Germinal center (tissue), 1 donor: ENCODE data around the gene CTNNA2.

Experiments
- DNase-seq: peaks from one replicate; pipeline ENCODE4 v3.0.0; 2012; ENCODE audit warnings: mixed read lengths, low spot score

CTNNA2 gene

DNA sequence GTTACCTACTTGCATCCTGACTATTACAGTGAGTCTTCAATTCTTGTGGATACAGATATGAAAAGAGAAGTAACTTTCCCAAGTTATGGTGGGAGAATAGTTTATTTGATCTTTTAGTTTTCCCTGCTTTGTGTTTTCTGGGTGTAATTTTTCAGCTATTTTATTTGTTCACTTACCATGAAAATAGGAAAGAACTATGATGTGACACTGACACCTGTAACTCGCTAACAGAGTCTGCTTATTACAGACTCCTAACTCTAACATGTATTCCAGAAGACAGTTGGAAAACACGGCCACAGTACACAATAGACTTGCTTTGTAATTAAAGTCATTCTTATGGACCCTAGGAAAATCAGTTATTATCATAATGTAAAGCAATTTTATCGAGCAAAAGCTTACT lies 468.5 kb downstream of the CTNNA2 start:
- no peak for DNase-seq

DNA sequence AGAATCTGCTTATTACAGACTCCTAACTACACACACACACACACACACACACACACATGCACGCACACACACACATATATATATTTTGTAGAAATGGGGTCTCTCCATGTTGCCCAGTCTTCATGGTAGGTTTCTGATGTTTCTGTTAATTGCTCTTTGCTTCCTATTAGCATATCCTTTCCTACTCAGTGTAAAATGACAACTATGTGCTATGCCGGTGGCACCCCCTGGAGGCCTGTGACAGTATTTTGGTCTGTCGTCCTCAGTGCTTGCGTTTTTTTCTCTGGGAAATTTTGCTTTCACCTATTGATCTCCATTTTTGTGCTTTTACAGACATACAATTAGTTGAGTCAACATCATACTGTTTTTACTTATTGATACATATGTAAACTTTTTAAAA lies 469.6 kb downstream of the CTNNA2 start:
- no peak for DNase-seq

DNA sequence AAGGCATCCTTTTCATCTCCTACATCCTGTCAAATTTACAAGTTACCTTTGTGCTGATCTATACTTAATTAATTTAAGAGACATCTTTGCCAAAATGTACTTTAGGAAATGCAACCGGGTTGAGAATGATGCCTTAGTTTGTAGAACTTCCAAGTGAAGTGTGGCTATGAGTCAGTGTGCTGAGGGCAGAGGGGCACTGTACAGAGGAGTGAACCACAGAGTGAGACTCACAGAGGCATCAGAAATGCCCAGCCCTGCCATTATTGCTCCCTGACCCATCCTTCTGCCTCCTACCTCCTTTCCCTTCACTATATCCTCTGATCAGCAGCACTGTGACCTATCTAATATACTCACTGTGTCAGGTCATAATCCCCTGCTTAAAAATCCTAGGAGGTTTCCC lies 471.6 kb downstream of the CTNNA2 start:
- DNase-seq, result no peak

DNA sequence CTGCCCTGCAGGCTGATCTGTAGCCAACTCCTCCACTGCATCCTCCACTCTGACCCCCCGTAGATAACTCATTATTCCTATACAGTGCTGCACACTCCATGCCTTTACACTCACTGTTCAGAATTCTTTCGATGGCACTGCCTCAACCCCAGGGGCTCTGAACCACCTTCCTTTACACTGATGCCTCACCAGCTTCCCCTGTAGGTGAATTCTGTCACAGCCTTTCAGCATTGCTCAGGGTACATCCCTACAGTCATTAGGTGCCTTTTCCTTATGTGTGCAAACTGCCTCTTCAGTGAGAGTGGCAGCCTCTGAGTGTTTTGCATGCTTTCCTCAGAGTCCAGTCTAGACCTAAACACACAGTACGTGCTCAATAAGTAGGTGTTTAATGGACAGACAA lies 472.3 kb downstream of the CTNNA2 start:
- DNase-seq, result no peak

DNA sequence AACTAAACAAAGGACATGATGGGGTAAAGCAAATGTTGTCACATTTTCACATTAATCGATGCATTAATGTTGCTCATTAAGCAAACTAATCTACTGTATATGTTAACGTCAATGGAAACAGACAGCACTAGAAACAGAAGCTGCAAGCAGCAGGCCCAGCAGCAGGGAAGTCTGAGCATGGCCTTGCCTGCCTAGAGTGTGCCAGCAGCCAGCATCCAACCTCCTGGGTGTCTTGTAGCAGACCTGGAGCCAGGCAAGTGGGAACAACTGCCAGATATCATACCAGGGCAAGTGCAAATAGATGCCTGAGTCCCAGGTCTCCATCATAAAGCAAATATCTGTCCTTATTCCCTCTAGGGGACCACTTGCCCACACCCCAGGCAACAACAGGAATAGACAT lies 472.7 kb downstream of the CTNNA2 start:
- DNase-seq, result no peak

DNA sequence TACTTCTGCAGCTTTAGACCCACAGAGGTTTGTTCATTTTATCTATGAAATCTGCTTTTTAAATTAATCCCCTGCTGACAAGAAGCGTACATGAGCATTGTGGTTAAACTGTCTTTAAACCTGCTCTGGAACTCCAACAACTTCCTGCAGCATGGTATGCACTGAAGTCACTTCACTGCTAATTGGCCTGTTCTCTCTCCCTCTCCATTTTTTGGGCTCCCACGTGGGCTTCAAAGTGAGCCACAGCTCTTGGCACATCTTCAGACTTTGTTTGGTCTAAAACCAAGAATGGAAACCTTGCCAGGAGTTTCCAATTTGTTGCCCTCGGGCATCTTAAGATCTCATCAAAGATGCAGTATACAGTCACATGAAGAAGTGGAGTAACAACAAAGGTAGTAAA lies 480.3 kb downstream of the CTNNA2 start:
- no peak for DNase-seq

DNA sequence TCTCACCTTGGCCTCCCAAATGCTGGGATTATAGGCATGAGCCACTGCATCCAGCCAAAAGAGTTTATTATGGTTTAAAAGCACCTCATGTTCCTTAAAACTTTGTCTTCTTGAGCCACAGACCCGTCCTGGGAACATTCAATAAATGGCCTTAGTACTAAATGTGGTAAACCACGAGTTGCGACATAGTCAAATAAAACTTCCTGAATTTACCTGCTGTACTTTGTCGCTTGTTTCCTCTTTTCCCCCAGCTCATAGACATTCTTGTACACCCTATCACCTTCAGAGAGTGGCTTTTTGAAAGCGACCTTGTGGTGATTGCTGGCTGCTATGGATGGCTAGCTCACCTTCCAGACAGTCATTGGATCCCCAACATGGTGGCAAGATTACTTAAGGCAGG lies 481.3 kb downstream of the CTNNA2 start:
- no peak for DNase-seq

DNA sequence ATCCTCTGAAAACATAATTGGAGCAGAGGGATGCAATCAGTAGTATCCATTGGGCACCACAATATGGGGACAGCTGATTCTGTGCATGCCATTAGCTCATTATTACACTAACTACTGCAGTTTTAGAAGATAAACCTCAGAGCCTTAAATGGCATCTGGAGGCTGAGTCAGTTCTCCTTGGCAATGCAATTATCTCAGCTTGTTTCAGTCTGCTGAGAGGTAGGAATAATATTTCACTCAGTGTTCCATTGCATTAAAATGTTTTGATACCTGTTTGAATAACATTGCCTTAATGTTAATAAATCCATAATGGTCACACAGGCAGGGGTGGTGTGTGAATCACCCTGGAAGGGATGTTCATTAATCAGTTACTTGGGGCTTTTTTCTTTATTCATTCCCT lies 482.1 kb downstream of the CTNNA2 start:
- DNase-seq, result no peak

DNA sequence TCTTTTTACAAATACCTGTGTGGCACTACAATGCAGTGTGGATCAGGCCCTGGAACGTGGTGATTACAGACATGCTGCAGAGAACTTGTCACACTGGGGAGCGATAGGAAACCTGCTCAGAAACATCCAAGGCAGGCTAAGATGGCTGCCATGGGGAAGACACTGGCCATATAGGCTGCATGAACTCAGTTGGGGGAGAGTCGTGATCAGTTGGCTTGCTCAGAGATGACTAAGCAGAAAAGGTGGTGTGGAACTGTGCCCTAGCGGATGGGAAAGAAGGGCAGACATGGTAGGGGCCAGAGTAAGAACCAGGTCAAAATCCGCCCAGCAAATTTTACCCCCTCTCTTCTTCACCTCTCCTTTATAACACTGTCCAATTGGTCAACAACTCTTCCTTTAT lies 483.9 kb downstream of the CTNNA2 start:
- no peak for DNase-seq

DNA sequence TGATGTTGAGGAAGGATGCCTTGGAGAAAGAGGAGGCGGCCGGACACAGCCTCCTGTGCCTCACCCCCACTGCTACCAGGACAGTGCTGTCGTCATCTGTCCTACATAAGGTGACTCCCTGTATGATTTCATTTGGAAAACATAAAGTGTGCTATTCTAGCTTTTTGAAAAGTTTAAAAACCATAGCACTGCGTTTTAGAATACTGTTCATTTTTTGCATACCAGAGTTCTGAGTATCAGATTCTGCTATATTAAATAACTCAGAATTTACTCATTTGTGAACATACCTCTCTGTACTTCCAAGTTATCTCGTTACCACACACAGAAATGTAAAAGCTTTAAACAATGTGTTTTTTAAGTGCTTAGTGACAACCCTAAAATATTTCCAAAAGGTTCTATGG lies 488.9 kb downstream of the CTNNA2 start:
- DNase-seq, result no peak

DNA sequence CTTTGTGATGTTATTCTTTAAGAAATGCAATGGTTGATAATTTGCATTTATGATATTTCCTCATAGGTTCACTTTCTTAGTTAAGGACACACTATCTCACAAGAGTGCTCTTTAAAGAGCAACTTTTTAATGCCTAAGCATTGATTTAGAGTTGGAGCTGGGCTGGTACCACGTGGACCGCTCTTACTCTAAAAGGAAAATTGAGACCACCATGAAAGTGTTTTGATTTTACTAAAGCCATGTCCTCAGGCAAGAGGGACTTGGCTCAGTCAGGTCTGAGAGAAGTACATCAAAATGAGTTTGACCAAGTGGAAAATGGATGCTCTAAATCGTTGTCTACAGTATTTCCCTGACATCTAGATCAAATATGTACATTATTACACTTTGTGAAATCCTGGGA lies 489.3 kb downstream of the CTNNA2 start:
- DNase-seq, result no peak

DNA sequence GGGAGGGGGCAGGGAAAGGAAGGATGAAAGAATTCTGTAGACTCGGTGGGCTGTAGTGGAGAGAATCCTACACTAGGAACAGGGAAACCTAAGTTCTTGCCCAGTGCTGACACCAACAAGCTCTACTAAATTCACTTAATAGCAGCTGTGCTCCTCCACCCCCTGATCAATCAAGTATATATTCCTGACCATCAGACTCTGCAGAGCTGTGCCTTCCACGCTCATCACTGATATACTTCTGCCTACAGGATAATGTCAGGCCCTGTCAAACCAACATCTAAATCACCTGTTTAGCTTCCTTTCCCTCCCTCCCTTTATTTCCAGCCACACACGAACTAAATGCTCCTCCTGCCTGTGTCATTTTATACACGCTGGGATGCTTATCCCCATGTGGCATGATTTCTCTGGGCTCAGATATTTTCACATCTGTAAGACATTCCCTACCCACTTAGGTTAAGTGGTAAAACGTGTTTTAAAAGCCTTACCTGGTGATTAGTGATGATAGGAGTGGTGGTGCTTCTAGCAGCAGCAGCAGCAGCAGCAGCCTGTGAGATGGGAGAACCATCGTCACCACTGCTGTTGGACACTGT lies 489.8 kb downstream of the CTNNA2 start:
- no peak for DNase-seq

DNA sequence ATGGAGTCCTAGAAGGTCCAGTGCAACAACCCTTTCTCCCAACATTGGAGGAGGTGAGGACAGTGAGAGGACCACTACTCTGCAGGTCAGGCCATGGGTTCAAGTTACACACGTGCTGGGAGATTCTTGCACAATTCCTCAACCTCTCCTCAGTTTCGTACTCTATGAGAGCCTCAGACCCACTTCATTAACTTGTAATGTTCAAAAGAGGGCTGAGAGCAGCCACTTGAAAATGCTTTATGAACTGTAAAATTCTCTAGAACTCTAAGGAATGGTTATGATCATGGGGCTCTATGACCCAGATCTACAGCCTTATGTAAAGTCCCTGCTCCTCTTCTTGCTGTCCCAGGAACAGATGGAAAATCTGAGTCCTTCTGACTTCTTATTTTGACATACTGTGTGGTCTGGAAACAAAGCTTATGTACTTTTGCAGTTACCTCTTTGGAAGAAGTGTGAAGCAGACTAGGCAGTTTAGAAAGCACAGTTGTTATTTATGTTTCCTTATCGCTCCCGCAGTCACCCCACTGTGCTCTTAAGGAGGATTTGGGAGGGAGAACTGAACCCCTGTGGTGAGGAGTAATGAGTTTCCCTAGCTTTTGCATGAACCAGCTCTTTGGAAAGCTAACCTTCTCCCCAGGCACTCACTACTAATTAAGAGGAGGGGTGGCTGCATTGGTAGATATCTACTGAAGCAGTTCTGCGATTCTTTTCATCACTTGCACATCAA lies 495.1 kb downstream of the CTNNA2 start:
- no peak for DNase-seq

DNA sequence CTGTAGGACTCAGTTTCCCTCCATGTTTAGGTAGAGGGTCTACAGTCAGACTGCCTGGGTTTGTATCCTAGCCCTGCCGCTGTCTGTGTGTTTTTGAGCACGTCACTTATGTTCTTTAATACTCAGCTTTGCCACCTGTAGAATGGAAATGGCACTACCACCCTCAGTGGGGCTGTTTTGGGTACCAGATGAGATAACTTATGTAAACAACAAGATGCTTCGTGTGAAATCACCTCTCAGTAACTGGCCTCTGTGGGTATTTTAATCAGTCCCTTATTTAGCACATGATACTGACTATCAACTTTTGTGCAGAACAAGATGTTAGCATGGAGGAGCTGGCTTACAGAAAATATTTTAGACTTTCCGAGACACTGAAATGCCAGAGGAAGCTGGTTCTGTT lies 495.7 kb downstream of the CTNNA2 start:
- no peak for DNase-seq

DNA sequence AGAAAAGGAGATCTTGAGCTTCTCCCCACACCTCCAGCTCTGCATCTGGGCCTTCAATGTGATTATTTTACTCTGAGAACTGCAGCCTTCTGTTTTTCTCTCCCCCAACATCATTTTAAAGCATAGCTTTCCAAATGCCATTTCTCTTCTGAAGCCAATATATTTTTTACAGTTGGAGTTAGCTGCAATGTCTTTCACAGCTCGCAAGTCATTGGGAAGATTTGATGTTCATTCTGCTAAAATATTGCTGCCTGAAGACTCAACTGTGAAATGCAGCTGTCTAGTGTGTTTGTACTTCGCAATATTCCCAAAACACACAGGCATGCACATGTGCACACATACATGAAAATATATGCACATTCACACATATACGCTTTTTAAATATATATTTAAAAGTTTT lies 496.4 kb downstream of the CTNNA2 start:
- DNase-seq, result no peak

DNA sequence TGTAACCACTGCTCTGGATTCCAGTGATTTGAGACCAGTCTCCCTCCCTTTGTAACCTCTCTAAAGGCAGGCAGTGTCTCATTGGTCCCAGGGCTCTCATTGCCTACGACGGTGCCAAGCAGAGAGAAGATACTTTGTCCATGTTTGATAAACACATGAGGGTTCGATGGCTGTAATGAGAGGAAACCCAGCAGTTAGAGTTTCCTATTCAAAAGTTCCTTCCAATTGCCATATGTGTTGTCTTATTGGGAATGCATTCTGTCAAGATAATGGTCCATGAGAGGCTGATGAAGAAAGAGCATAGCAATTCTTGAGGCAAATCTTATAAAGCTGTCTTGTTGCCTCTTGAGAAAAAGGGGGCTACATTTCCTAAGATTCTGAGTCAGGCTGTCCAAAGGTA lies 499.2 kb downstream of the CTNNA2 start:
- no peak for DNase-seq

DNA sequence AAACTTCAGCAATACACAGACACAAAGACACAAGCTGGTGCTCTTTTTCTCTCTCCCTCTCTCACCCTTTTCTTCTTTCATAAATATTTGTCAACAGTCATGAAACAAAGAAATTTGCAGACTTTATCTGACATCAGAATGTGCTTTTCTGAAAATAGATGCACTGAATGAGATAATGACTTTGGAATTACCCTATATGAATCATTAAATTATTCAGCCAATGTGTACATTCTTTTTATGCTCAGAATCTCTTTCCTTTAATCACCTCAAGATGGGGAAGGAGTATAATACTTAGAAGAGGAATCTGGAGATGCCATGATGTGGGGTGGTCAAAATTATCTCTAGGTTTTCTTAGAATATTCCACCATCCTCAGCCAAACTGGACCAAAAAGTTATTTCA lies 501.8 kb downstream of the CTNNA2 start:
- no peak for DNase-seq

DNA sequence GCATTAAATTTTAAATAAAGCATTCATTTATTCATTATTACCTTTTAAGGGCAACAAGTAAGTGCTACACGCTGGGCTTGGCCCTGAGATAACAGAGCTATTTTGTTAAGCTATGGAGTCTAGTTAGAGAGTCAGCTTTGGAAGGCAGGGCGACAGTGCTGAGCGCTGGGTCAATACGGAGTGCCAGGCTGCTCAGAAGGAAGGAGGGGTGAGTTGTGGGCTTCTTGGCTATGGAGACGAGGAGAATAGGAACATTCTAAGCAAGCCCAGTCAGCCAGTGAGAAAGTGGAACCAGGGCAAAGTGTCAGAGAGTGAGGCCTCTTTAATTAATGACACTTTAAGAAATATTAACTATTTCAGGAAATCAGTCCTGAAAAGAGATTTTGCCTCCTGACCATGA lies 503.3 kb downstream of the CTNNA2 start:
- DNase-seq, result no peak

DNA sequence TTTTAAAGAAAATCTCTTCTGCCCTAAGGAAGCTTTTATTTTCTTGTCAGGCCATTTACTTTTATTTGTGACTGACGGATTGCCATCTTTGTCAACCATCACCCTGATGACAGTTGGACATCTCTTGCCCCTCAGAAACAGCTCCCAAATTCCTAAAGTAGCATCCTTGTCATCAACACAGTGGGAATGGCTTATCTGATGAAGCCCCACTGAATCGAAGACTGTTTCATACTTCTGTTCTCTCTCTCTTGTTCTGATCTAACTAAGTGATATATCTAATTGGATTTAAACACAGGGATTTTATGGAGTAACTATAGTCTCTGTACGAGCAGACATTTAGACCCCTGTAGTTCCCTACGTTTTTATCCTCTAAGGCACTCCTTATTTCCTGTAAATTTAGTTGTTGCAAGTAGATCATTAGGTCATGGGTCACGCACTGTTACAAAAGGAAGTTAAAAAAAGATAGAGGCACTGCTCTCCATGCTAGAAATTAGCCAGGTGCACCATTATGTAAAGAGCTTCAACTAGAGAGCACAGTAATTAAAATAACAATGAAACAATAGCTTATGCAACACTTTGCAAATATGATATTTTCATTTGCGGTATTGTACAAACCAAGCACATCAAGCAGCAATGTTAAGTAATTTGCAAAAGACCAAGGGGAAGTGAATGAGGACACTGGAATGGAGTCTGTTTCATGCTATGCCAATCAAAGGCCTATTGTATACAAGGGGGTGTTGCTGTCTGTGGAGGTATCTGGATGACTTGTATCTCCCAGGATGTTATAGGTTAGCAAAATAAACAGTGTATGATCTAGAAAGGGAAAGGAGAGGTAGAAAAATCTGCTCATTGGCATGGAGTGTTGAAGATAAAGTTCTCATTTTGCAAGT lies 507.0 kb downstream of the CTNNA2 start:
- DNase-seq, result no peak

DNA sequence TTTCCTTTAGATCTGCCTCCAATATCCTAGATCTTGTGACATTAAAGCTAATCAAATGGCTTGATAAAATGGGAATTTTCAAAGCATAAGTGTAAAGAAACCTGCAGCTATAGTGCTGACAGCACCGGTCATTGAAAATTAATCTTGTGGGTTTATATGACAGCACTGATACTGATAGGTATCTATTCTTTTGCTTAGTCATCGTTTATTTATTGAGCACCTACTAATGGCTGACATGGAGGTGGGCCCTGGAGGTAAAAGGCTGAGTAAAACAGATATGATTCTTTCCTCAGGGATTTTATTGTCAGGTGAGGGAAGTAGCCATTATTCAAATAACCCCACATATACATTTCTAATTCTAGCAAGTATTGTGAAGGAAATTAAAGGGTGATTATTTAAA lies 509.2 kb downstream of the CTNNA2 start:
- no peak for DNase-seq

DNA sequence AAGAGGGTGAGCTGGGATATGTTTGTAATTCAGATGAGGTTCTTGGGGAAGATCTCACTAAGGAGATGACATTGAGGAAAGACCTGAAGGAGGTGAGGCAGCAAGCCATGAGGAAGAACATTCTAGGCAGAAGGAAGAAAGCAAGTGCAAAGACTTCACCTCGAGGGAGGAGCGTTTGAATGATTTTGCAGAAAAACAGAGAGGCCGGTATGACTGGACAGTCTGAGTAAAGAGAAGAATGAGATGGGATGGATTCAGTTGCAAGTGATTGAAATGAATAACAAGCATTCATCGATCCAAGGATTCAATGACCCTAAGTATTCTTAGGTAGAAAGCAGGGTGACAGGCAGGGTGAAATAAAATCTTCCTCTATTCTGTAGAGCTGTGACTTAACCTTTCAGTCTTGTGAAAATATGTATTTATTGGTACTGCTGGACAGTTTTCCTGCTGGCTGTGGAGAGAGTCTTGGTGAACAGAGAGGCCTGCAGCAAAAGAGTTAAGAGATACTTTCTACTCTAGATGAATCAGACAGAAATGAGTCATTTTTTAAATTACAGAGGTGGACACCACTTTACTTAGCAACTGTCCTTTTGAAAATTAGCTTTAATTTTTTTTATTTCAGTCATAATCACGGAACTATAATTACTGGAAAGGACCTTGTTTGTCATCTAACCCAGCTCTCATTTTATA lies 513.3 kb downstream of the CTNNA2 start:
- no peak for DNase-seq

DNA sequence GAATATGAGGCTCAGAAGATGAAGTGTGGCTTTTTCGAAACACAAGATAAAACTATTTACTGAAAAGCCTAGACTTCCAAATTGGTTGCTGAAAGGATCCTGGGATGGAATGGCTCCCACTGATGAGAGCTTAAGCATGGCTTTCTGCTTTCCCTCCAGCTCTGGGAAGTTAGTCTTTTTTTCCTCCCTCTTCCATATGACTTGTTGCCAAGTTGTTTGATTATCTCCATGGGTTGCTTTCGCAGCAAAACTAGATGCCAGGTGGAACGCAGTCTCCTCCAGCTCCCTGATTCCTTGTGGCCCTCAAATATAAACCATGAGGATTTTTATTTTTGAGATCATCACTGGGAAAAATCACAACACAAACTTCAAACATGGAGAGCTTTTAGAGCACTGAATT lies 515.2 kb downstream of the CTNNA2 start:
- no peak for DNase-seq

DNA sequence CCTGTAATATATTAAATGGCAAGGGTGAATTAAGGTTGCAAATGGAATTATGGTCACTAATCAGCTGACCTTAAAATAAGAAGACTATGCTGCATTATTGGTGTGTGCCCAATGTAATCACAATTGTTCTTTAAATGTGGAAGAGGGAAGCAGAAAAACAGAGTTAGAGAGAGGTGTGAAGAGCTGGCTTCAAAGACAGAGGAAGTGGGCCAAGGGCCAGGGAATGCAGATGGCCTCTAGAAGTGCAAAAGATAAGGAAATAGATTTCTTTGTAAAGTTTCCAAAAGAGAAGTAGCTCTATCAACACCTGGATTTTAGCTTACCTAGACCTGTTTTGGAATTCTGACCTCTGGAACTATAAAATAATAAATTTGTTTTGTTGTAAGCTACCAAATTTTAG lies 515.7 kb downstream of the CTNNA2 start:
- DNase-seq, result no peak
